ENCODE data around the gene SH3TC1.

Gene SH3TC1

DNA sequence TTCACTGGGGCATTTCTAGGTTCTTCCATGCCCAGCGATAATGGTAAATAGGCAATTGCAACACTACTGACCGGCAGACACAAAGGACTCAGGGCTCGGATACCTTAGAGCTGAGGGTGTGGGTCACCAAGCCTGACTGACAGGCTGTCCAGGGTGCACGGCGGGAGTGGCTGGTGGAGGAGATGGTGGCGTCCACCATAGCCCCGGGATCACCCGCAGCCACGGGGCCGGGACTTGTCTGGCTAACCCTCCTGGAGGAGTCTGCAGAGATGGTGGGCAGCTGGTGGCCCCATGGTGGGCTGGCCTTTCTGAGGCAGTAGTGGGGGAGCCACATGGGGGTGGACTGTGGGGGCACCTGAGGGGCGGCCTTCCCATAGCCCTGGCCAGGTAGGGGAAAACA lies 28.7 kb upstream of the SH3TC1 start:
- Histone ChIP-seq H3K4me2 (ENCODE audit: low read length) (no peak overlapping the region), H2AFZ (ENCODE audit: low read length) (no peak overlapping the region), H3K27me3 (ENCODE audit: insufficient read depth, low read length) (peaks cover 3% of the 10 kb centered on the region; the same call in 1 of the 2 replicates), H3K27ac (ENCODE audit: low read depth, low read length, poor library complexity, severe bottlenecking) (no peak overlapping the region), H3K9me3 (ENCODE audit: low read length) (no peaks in the 10 kb centered on the region), H3K9ac (ENCODE audit: low read length) (no peak overlapping the region), H3K4me1 (ENCODE audit: insufficient read depth, low read length, severe bottlenecking) (peaks cover 6% of the 10 kb centered on the region), H4K20me1 (ENCODE audit: insufficient read depth, low read length) (no peaks in the 10 kb centered on the region), H3K36me3 (ENCODE audit: insufficient read depth, low read length) (no peaks in the 10 kb centered on the region), H3F3A (ENCODE audit: insufficient read depth, low read length) (no peaks in the 10 kb centered on the region), H3K9me2 (ENCODE audit: low read depth, low read length) (no peaks in the 10 kb centered on the region), H3K4me3 (ENCODE audit: low read depth, low read length, poor library complexity, severe bottlenecking) (no peak overlapping the region), H3K79me2 (ENCODE audit: insufficient read depth, low read length) (no peaks in the 10 kb centered on the region)
- TF ChIP-seq, protein P1, sequence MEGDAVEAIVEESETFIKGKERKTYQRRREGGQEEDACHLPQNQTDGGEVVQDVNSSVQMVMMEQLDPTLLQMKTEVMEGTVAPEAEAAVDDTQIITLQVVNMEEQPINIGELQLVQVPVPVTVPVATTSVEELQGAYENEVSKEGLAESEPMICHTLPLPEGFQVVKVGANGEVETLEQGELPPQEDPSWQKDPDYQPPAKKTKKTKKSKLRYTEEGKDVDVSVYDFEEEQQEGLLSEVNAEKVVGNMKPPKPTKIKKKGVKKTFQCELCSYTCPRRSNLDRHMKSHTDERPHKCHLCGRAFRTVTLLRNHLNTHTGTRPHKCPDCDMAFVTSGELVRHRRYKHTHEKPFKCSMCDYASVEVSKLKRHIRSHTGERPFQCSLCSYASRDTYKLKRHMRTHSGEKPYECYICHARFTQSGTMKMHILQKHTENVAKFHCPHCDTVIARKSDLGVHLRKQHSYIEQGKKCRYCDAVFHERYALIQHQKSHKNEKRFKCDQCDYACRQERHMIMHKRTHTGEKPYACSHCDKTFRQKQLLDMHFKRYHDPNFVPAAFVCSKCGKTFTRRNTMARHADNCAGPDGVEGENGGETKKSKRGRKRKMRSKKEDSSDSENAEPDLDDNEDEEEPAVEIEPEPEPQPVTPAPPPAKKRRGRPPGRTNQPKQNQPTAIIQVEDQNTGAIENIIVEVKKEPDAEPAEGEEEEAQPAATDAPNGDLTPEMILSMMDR (IDR thresholded peaks at IDR 0.05; ENCODE audit: low read length) = no peak

DNA sequence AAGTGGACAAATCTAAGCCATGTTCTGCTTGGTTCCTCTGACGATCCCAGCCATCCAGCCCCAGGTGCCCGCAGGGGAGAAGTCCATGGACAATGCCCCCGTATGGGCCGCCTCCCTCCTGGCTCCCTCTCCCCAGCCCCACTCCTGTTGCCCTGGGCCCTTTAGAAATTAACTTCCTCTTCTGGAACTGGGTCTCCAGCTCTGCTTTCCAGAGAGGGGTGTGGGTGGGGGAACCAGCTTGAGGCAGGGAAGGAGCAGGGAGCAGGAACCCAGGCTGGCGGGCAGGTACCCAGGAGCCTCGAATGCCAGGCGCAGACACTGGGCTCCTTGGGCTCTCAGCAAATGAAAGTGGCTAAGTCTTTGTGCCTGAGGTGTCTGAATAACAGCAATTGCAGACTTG lies 27.8 kb upstream of the SH3TC1 start:
- Histone ChIP-seq H3K4me2 (ENCODE audit: low read length) (no peak overlapping the region), H3K36me3 (ENCODE audit: insufficient read depth, low read length) (no peaks in the 10 kb centered on the region), H3K79me2 (ENCODE audit: insufficient read depth, low read length) (no peaks in the 10 kb centered on the region), H3K9ac (ENCODE audit: low read length) (no peak overlapping the region), H3K27ac (ENCODE audit: low read depth, low read length, poor library complexity, severe bottlenecking) (no peak overlapping the region), H3K4me3 (ENCODE audit: low read depth, low read length, poor library complexity, severe bottlenecking) (no peak overlapping the region), H3F3A (ENCODE audit: insufficient read depth, low read length) (no peaks in the 10 kb centered on the region), H3K9me3 (ENCODE audit: low read length) (no peaks in the 10 kb centered on the region), H3K27me3 (ENCODE audit: insufficient read depth, low read length) (peaks cover 3% of the 10 kb centered on the region; the same call in 1 of the 2 replicates), H3K4me1 (ENCODE audit: insufficient read depth, low read length, severe bottlenecking) (peaks cover 6% of the 10 kb centered on the region), H3K9me2 (ENCODE audit: low read depth, low read length) (no peaks in the 10 kb centered on the region), H2AFZ (ENCODE audit: low read length) (no peak overlapping the region), H4K20me1 (ENCODE audit: insufficient read depth, low read length) (no peaks in the 10 kb centered on the region)
- TF ChIP-seq, protein P1 (IDR thresholded peaks at IDR 0.05; ENCODE audit: low read length) = no peak
- no peak for TF ChIP-seq EZH2 (IDR thresholded peaks at IDR 0.05; ENCODE audit: borderline replicate concordance, low read length)

DNA sequence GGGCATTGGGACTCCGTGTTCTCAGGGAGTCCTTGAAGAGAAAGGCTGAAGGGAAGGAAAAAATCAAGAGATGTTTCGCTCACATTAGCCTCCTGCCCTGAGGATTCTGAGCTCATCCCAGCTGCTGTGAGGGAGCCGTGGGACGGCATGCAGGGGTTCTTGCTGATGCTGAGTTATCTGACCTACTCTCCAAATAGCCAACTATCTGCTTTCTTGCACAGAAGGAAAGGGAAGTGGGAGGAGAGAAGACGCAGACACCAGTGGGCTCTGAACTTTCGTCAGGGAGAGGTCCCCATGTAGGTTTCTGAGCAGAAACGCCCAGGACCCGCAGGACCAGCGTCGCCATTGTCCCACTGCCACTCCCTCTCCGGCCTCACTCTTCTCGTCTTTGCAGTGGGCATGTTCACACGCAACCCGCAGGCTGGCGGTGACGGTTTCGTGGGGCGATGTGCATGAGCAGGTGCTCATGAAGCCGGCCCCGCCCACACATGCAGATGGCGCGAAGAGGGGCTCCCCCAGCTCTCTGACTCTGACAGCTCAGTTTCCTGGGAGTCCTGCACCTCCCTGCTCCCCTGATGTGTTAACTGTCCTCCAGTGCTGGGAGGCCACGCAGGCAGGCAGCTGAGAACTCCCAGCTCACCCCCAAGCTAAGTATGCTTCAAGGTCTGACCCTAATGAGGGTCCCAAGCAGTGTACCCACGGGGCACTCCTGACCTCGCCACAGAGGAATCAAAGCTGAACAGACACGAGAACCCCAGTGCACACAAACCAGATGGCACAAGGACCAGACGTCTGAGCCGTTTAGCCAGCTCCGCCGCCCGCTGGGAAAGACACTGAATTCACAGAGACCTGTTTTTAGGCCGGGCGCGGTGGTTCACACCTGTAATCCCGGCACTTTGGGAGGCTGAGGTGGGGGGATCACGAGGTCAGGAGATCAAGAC lies 26.8 kb upstream of the SH3TC1 start:
- Histone ChIP-seq H3K4me2 (ENCODE audit: low read length) (no peak overlapping the region), H3K4me3 (ENCODE audit: low read depth, low read length, poor library complexity, severe bottlenecking) (no peak overlapping the region)

More for the DNA sequence above, 26.8 kb upstream of the SH3TC1 start:
- TF ChIP-seq EZH2 (IDR thresholded peaks at IDR 0.05; ENCODE audit: borderline replicate concordance, low read length) = no peak
- TF ChIP-seq, protein P1 (IDR thresholded peaks at IDR 0.05; ENCODE audit: low read length) = no peak
- Histone ChIP-seq H3K36me3 (ENCODE audit: insufficient read depth, low read length) (no peaks in the 10 kb centered on the region), H3K79me2 (ENCODE audit: insufficient read depth, low read length) (no peaks in the 10 kb centered on the region), H3K9me2 (ENCODE audit: low read depth, low read length) (no peaks in the 10 kb centered on the region), H2AFZ (ENCODE audit: low read length) (no peak overlapping the region), H3F3A (ENCODE audit: insufficient read depth, low read length) (no peaks in the 10 kb centered on the region), H3K9me3 (ENCODE audit: low read length) (no peaks in the 10 kb centered on the region), H3K9ac (ENCODE audit: low read length) (no peak overlapping the region), H4K20me1 (ENCODE audit: insufficient read depth, low read length) (no peaks in the 10 kb centered on the region), H3K27ac (ENCODE audit: low read depth, low read length, poor library complexity, severe bottlenecking) (no peak overlapping the region), H3K27me3 (ENCODE audit: insufficient read depth, low read length) (peaks cover 3% of the 10 kb centered on the region; the same call in 1 of the 2 replicates), H3K4me1 (ENCODE audit: insufficient read depth, low read length, severe bottlenecking) (peaks cover 6% of the 10 kb centered on the region)
